Liver (tissue), 3 donors: ENCODE results near the gene HHAT.

Experiments used
- ATF3 ChIP-seq: IDR thresholded peaks from 2 replicates; pipeline ENCODE4 v1.6.1; 2016; ENCODE audit warnings: antibody characterized with exemption
- CTCF ChIP-seq: fragments of 150-350 bp; IDR thresholded peaks from 2 replicates; pipeline ENCODE4 v1.5.1; 2017; ENCODE audit warnings: improper control_type of control experiment, low read depth, low read length; ENCODE audit not compliant: missing input control
- EGR1 ChIP-seq, 2 donors: IDR thresholded peaks; 2 replicates each; pipeline ENCODE4 v1.6.1; 2016 to 2018; ENCODE audit warnings: antibody characterized with exemption in 2 of 2, low read depth in 2 of 2
- RAD21 ChIP-seq, 2 donors: IDR thresholded peaks; 2 replicates each; pipeline ENCODE4 v1.6.1; 2016; ENCODE audit warnings: antibody characterized with exemption in 2 of 2, mild to moderate bottlenecking in 2 of 2
- REST ChIP-seq: IDR thresholded peaks from 2 replicates; pipeline ENCODE4 v1.6.1; 2016; ENCODE audit warnings: antibody characterized with exemption, mild to moderate bottlenecking
- donor health status: healthy.
- donor health status: healthy.

- TF ChIP-seq CTCF: no peak
- no peak for TF ChIP-seq REST
- no peak for TF ChIP-seq ATF3
- no peak for TF ChIP-seq RAD21 (IDR thresholded peaks at IDR 0.05)
- TF ChIP-seq EGR1 (IDR thresholded peaks at IDR 0.05; ENCODE audit: low read depth in 2 of 2): no peak
These were observed 26.2 kb upstream of the HHAT start for GRCh38 chr1:210302501-210302900.
